ENCODE data around the gene TNIP3. TPM values are rescaled to one million over a fixed set of nuclear protein-coding genes. Genes with fewer than 3 reads are reported as not detected.

TNIP3 gene, protein sequence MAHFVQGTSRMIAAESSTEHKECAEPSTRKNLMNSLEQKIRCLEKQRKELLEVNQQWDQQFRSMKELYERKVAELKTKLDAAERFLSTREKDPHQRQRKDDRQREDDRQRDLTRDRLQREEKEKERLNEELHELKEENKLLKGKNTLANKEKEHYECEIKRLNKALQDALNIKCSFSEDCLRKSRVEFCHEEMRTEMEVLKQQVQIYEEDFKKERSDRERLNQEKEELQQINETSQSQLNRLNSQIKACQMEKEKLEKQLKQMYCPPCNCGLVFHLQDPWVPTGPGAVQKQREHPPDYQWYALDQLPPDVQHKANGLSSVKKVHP
- total RNA-seq = 0.18 TPM in 1 of 2 replicates, not detected in the other

GRCh38 chr4:121164291-121164690, at the start of gene TNIP3:
TNIP3 (minus strand) TSS chr4:121164321; CDS start chr4:121164125, 196 bp downstream.

Other genes starting within 250 kb of the TNIP3 start
- 6.3 and 9.9 TPM in 2 replicates for gene PRDM5, start 241.6 kb downstream of the TNIP3 start, total RNA-seq
- gene NDNF, start 91.8 kb downstream of the TNIP3 start, total RNA-seq = not detected in 2 replicates
- not detected in 2 replicates for gene QRFPR, start 216.7 kb upstream of the TNIP3 start, total RNA-seq

Measured in myometrial cell (primary cell).